Measurements from ENCODE around the gene DAB2IP. TPM values are rescaled to one million over a fixed set of nuclear protein-coding genes. Genes with fewer than 3 reads are reported as not detected.

The DAB2IP gene
- total RNA-seq, 1 experiment from 2014 or later = 31.0 TPM

- no peak overlapping the region for H3K27ac ChIP-seq (ENCODE audit: low read depth, low read length)
- H2AFZ ChIP-seq (ENCODE audit: low read depth, low read length, poor library complexity, severe bottlenecking) = no peak overlapping the region
- intact Hi-C loops (cut with micrococcal nuclease) = loop anchor here (5.0 kb wide), 1 partner anchor 39 kb away; no protein-coding TSS in a partner anchor
- H3K4me1 ChIP-seq (ENCODE audit: control insufficient read depth in 1 of 2, insufficient read depth in 2 of 2, low read length in 2 of 2) = peaks cover 1 to 9% of the 10 kb centered on the region in 2 experiments; a peak in 3 of 4 replicates
- no peaks in the 10 kb centered on the region for H3K9me2 ChIP-seq (ENCODE audit: insufficient read depth)
- no peak overlapping the region for H3K4me2 ChIP-seq (ENCODE audit: low read length)
- no peak for TF ChIP-seq CTCF (IDR thresholded peaks at IDR 0.05 in 2 of 3, conservative IDR thresholded peaks at IDR 0.05 in 1 of 3; ENCODE audit: borderline replicate concordance in 1 of 3, insufficient read depth in 1 of 3, low read depth in 2 of 3, low read length in 2 of 3)
- TF ChIP-seq EGR1 (IDR thresholded peaks at IDR 0.05; ENCODE audit: low read depth) = no peak
- no peak for TF ChIP-seq SP1 (IDR thresholded peaks at IDR 0.05; ENCODE audit: low read depth)
- no peak for TF ChIP-seq EZH2 (IDR thresholded peaks at IDR 0.05)
- no peak for TF ChIP-seq SRF (IDR thresholded peaks at IDR 0.05; ENCODE audit: low read depth)
- no peak for TF ChIP-seq REST (IDR thresholded peaks at IDR 0.05; ENCODE audit: low read depth)
- TF ChIP-seq ZBTB33 (IDR thresholded peaks at IDR 0.05; ENCODE audit: extremely low read depth, insufficient replicate concordance, low read length) = no peak
- TF ChIP-seq YY1 (IDR thresholded peaks at IDR 0.05; ENCODE audit: extremely low read depth, insufficient replicate concordance, low read depth, low read length) = no peak
- TF ChIP-seq SIN3A (IDR thresholded peaks at IDR 0.05; ENCODE audit: low read depth) = no peak
- TF ChIP-seq ELF1 (IDR thresholded peaks at IDR 0.05; ENCODE audit: borderline replicate concordance, low read depth) = no peak
- no peak for TF ChIP-seq CBX3 (IDR thresholded peaks at IDR 0.05; ENCODE audit: low read depth)
- TF ChIP-seq ZNF274 (IDR thresholded peaks at IDR 0.05; ENCODE audit: low read depth, low read length) = no peak
- no peak for TF ChIP-seq POLR2A (IDR thresholded peaks at IDR 0.05; ENCODE audit: borderline replicate concordance, extremely low read depth, insufficient read depth, insufficient read length)
- no peak for TF ChIP-seq RAD21 (IDR thresholded peaks at IDR 0.05; ENCODE audit: low read depth)
- TF ChIP-seq CEBPB (IDR thresholded peaks at IDR 0.05; ENCODE audit: low read depth) = no peak
- TF ChIP-seq POLR2AphosphoS5 (IDR thresholded peaks at IDR 0.05; ENCODE audit: low read depth, low read length) = no peak
- no peak for TF ChIP-seq JUND (IDR thresholded peaks at IDR 0.05)
- no peak for TF ChIP-seq FOSL1 (IDR thresholded peaks at IDR 0.05; ENCODE audit: low read depth)
- TF ChIP-seq EZH2phosphoT487 (IDR thresholded peaks at IDR 0.05; ENCODE audit: borderline replicate concordance) = no peak
- TF ChIP-seq ATF3 (IDR thresholded peaks at IDR 0.05) = no peak
- no TSS peak for BruUV-seq (replicated peaks)
- H3K79me2 ChIP-seq (ENCODE audit: insufficient read depth, low read length) = no peaks in the 10 kb centered on the region
- H3K27me3 ChIP-seq (ENCODE audit: insufficient read depth, low read length) = no peaks in the 10 kb centered on the region
- H3K9me3 ChIP-seq (ENCODE audit: control insufficient read depth in 1 of 2, insufficient read depth in 1 of 2, low read depth in 1 of 2, low read length in 2 of 2) = no peaks in the 10 kb centered on the region
- H3K4me3 ChIP-seq (replicated peaks in 1 of 2; ENCODE audit: low read depth in 1 of 2, low read length in 2 of 2) = no peak overlapping the region
- ATAC-seq (no peak), DNase-seq (ENCODE audit: low read depth, low spot score) (no peak)
- ChIA-PET POLR2A (no interaction called here), RAD21 (ENCODE audit: low non-redundant PET in 1 of 2, low total read pairs in 2 of 2, uncharacterized antibody in 2 of 2, unreplicated experiment in 2 of 2) (no interaction called here), CTCF (no interaction called here)
- no peaks in the 10 kb centered on the region for H3K36me3 ChIP-seq (ENCODE audit: control insufficient read depth in 1 of 2, insufficient read depth in 2 of 2, low read length in 2 of 2)
- no peak overlapping the region for H3K9ac ChIP-seq (ENCODE audit: low read length)
- H4K20me1 ChIP-seq (ENCODE audit: insufficient read depth) = no peaks in the 10 kb centered on the region
Observed at GRCh38 chr9:121643473-121643872, 8.0 kb upstream of the DAB2IP start.

Measured in HCT116 (cell line).